ENCODE measurements around the gene ZMPSTE24.
"Not testable (repeated sequence)": the region's sequence is repeated elsewhere in the genome, so short reads cannot be mapped to it uniquely, and the experiment has no call there.

The ZMPSTE24 gene

GRCh38 chr1:40339420-40340323, 81.6 kb downstream of the ZMPSTE24 start:
- no peak for FAIRE-seq

GRCh38 chr1:40341491-40342380, 83.7 kb downstream of the ZMPSTE24 start:
- TF ChIP-seq POLR2A (IDR thresholded peaks at IDR 0.05; ENCODE audit: low read depth, low read length) = no peak
- no peak for DNase-seq (ENCODE audit: insufficient read length, low spot score)
- FAIRE-seq = no peak

More at GRCh38 chr1:40339420-40340323, 81.6 kb downstream of the ZMPSTE24 start:
- no peak for DNase-seq (ENCODE audit: insufficient read length, low spot score)
- TF ChIP-seq POLR2A (IDR thresholded peaks at IDR 0.05; ENCODE audit: low read depth, low read length) = no peak

GRCh38 chr1:40342381-40342717, 84.3 kb downstream of the ZMPSTE24 start:
- not testable (repeated sequence) for FAIRE-seq

More at GRCh38 chr1:40342381-40342717, 84.3 kb downstream of the ZMPSTE24 start:
- not testable (repeated sequence) for DNase-seq (ENCODE audit: insufficient read length, low spot score)
